WI38 (cell line): ENCODE measurements around the gene PRAMEF12.
A peak's percentile ranks its signal among the peaks of the same experiment; 100 is the strongest.

Source experiments
- H3K4me3 ChIP-seq: 2 replicates; pipeline ENCODE4 v1.5.1; 2011; ENCODE audit warnings: low read depth, mild to moderate bottlenecking, control low read depth, low read length
- TF ChIP-seq, protein P1 (sequence below): IDR thresholded peaks from 2 replicates; pipeline ENCODE4 v1.5.1; 2012; ENCODE audit warnings: low read depth, mild to moderate bottlenecking, control low read depth, low read length

Gene PRAMEF12

DNA sequence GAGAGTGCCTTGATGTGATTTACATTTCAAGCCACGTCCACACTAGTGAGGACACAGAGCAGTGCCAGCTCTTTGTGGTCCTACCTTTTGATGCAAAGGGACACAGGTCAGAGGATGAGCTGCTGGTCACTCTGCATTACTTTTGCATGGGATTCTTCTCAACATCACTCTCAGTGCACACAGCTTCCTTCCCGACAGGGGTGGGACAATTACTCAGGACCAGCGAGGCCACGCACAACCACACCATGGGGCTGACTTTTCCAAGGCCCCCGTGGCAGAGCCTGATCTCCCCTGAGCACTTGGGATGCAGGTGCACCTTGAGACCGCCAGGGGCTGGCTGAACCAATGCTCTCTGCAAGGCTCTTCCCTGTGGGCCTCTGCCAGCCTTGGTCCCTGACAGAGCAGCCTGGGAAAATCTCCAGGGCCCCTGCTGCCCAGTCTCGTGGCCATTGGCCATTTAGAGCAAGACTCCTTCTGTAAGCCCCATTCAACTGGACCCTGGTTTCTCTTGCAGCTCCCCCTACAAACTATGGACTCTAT is 13.2 kb upstream of the PRAMEF12 start:
- TF ChIP-seq, protein P1, sequence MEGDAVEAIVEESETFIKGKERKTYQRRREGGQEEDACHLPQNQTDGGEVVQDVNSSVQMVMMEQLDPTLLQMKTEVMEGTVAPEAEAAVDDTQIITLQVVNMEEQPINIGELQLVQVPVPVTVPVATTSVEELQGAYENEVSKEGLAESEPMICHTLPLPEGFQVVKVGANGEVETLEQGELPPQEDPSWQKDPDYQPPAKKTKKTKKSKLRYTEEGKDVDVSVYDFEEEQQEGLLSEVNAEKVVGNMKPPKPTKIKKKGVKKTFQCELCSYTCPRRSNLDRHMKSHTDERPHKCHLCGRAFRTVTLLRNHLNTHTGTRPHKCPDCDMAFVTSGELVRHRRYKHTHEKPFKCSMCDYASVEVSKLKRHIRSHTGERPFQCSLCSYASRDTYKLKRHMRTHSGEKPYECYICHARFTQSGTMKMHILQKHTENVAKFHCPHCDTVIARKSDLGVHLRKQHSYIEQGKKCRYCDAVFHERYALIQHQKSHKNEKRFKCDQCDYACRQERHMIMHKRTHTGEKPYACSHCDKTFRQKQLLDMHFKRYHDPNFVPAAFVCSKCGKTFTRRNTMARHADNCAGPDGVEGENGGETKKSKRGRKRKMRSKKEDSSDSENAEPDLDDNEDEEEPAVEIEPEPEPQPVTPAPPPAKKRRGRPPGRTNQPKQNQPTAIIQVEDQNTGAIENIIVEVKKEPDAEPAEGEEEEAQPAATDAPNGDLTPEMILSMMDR, result 0 out of 2 replicates have a peak, but pooled peaks have one; percentile 11
- H3K4me3 ChIP-seq, result no peak overlapping the region

DNA sequence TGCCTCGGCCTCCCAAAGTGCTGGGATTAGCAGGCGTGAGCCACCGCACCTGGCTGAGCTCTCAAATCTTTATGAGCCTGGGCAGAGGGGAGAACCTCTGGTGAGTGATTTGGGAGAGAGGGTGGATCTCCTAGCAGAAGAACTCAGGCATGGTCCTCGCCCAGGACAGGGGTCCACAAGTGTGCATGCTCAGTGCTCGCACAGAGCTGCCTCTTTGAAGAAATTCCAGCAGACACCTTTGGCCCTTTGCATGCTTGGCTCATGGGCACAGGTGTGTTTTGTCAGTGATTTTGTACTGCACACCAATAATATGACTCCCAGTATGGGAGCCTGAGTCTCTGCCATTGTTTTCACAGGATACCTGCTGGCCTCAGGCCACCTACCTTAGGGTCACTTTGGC is 11.8 kb upstream of the PRAMEF12 start:
- TF ChIP-seq, protein P1, result no peak
- no peak overlapping the region for H3K4me3 ChIP-seq

GRCh38 chr1:12762766-12763165 is 10.8 kb upstream of the PRAMEF12 start:
- TF ChIP-seq, protein P1, result no peak

DNA sequence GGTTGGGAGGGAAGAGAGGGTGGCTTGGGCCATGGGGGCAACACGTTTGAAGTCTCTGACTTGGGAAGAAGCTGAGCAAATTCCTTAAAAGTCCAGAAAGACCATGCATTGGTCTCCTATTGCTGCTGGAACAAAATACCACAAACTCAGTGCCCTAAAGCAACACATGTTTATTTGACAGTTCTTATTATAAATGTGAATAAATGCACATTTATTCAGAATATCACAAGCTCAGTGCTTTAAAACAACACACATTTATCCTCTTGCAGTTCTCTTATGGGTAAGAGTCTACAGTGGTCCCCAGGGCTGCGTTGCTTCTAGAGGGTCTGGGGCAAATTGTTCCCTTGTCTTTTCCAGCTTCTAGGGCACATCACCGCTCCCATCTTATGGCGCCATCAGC is 10.1 kb upstream of the PRAMEF12 start:
- TF ChIP-seq, protein P1, result no peak
- no peak overlapping the region for H3K4me3 ChIP-seq

More at GRCh38 chr1:12762766-12763165, 10.8 kb upstream of the PRAMEF12 start:
- no peak overlapping the region for H3K4me3 ChIP-seq

DNA sequence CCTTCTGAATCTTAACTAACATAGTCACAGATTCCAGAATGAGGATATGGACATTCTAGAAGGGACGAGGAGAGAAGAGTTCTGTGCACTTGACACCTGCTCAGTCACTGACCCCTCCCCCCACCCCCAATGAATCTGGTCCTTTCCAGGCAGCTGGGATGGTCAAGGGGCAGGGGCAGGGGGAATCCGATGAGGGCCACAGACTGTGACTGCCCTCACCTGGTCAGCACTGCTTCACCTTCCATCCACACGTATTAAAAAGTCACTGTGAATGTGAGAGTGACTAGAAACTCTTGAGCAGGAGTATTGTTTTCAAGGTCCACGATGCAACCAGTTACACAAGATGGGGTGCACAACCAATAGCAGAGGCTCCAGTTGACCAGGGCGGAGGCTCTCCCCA is 9.5 kb upstream of the PRAMEF12 start:
- TF ChIP-seq, protein P1, result no peak
- H3K4me3 ChIP-seq, result no peak overlapping the region

GRCh38 chr1:12769031-12769430 is 4.5 kb upstream of the PRAMEF12 start:
- TF ChIP-seq, protein P1, result no peak
- no peak overlapping the region for H3K4me3 ChIP-seq

DNA sequence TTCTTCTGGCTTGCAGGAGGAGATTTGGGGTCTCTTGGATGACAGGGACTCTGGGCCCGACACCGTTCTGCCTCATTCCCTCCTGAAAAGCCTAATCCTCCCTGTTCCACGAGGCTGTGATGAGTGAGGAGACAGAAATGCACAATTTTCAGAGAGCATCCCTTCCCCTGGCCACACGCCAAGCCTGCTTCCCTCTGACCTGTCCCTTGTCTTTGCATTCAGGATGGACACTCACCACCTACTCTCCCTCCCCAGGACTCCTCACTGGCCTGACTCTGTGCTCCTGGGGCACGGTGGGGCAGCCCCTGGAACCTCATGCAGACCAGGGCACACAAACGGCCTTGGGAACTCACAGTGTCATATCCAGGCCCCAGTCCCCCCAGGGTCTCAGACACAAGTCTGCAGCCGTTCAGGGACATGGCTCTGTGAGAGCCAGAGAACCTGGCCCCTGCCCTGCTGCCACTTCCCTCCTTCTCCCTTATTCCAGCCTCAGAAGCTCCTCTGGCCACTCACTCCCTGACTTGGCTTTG is 3.5 kb upstream of the PRAMEF12 start:
- H3K4me3 ChIP-seq, result no peak overlapping the region
- TF ChIP-seq, protein P1, result no peak
